ENCODE data around the gene UBAC1. TPM values are rescaled to one million over a fixed set of nuclear protein-coding genes. Genes with fewer than 3 reads are reported as not detected.

The UBAC1 gene
- total and polyA plus RNA-seq, 9 of the 15 experiments (the other 6 are each of a cell fraction or from before 2014, with no cell fraction given) = 94.0 to 399 (median 228) TPM

- TF ChIP-seq ZBTB40 (IDR thresholded peaks at IDR 0.05) = peak; percentile 87
- TF ChIP-seq ZBTB40 (CRISPR knock-in tag; IDR thresholded peaks at IDR 0.05) = peak; percentile 61
- TF ChIP-seq ZBTB34 (CRISPR knock-in tag; IDR thresholded peaks at IDR 0.05) = no peak
- TF ChIP-seq ZKSCAN1 (IDR thresholded peaks at IDR 0.05; ENCODE audit: low read depth, low read length) = no peak
- TF ChIP-seq ZNF324 (CRISPR knock-in tag; IDR thresholded peaks at IDR 0.05) = no peak
- TF ChIP-seq TSC22D4 (tag; IDR thresholded peaks at IDR 0.05) = no peak
- TF ChIP-seq GATA2 (CRISPR knock-in tag; IDR thresholded peaks at IDR 0.05) = peak; percentile 29; the same call in 1 of the 2 replicates
- 0 out of 2 replicates have a peak, but pooled peaks have one; percentile 39 for TF ChIP-seq POLR2AphosphoS5 (IDR thresholded peaks at IDR 0.05; ENCODE audit: control insufficient read depth, insufficient read depth, low read depth, low read length)
- no peak for TF ChIP-seq ZNF436 (CRISPR knock-in tag; IDR thresholded peaks at IDR 0.05)
- no peak for TF ChIP-seq TFE3 (CRISPR knock-in tag; IDR thresholded peaks at IDR 0.05)
- peak; percentile 95 for TF ChIP-seq IRF1 (CRISPR knock-in tag; IDR thresholded peaks at IDR 0.05; ENCODE audit: borderline replicate concordance)
- TF ChIP-seq RBFOX2 (IDR thresholded peaks at IDR 0.05; ENCODE audit: low read depth, low read length) = no peak
- no peak for TF ChIP-seq PTBP1 (IDR thresholded peaks at IDR 0.05; ENCODE audit: low read depth, low read length)
Observed at GRCh38 chr9:135971892-135972291, 10.7 kb upstream of the UBAC1 start (continued).
